B cell (primary cell): Measurements from ENCODE around the gene CHIA. TPM values are rescaled to one million over a fixed set of nuclear protein-coding genes. Genes with fewer than 3 reads are reported as not detected.
"Not testable (repeated sequence)": the region's sequence is repeated elsewhere in the genome, so short reads cannot be mapped to it uniquely, and the experiment has no call there.

Source experiments
- ATAC-seq: fragments of 200-7000 bp; cut with Tn5 transposase; one replicate; pipeline ENCODE4 v1.10.0; 2021; ENCODE audit warnings: low read depth, mild to moderate bottlenecking, moderate number of reproducible peaks, moderate library complexity
- CTCF ChIA-PET: fragments of 350-600 bp; sonication (Branson Sonifier 250); formaldehyde crosslinking; loops from one replicate; lab custom pipeline; 2021; ENCODE audit warnings: antibody characterized with exemption, inconsistent platforms; lab: Charles Lee
- POLR2A ChIA-PET: fragments of 350-600 bp; sonication (Branson Sonifier 250); formaldehyde crosslinking; loops from one replicate; lab custom pipeline; 2021; ENCODE audit warnings: antibody characterized with exemption; lab: Charles Lee
- DNase-seq: peaks from one replicate; pipeline ENCODE4 v3.0.0; 2013
- H2AFZ ChIP-seq: 2 replicates; pipeline ENCODE4 v1.6.1; 2012; ENCODE audit warnings: mild to moderate bottlenecking, low read depth, low read length; ENCODE audit not compliant: insufficient read depth, poor library complexity, severe bottlenecking
- H3K27ac ChIP-seq, 2 donors: 1 replicate in 1 of 2; 2 replicates in 1 of 2; pipeline ENCODE4 v1.5.1; 2012 to 2013; ENCODE audit warnings: low read length in 2 of 2, mild to moderate bottlenecking in 2 of 2, moderate library complexity in 1 of 2
- H3K27me3 ChIP-seq, 4 experiments: fragments of 200-600 bp in 1 of 4; sonication (generic) in 1 of 4; replicated peaks in 1 of 4; 1 replicate in 2 of 4; 2 replicates in 2 of 4; pipeline versions ENCODE4 v1.6.1 to v1.7.0; 2013 to 2016; ENCODE audit warnings: low read length in 3 of 4, mild to moderate bottlenecking in 2 of 4, mixed read lengths in 1 of 4, moderate library complexity in 1 of 4; ENCODE audit not compliant: insufficient read depth in 4 of 4, control insufficient read depth in 3 of 4; ENCODE audit errors: control extremely low read depth in 1 of 4
- H3K36me3 ChIP-seq, 2 experiments: replicated peaks in 1 of 2; 1 replicate in 1 of 2; 2 replicates in 1 of 2; pipeline versions ENCODE4 v1.6.1 to v1.7.1; 2013; ENCODE audit warnings: low read length in 1 of 2; ENCODE audit not compliant: insufficient read depth in 2 of 2, control insufficient read depth in 1 of 2; ENCODE audit errors: control extremely low read depth in 1 of 2, extremely low read depth in 1 of 2
- H3K4me1 ChIP-seq, 2 donors: fragments of 200-600 bp in 1 of 2; sonication (generic) in 1 of 2; 1 replicate in 1 of 2; 2 replicates in 1 of 2; pipeline versions ENCODE4 v1.5.1 to v1.6.1; 2013 to 2017; ENCODE audit warnings: low read length in 2 of 2; ENCODE audit not compliant: control insufficient read depth in 2 of 2, insufficient read depth in 2 of 2
- H3K4me2 ChIP-seq: replicated peaks from 2 replicates; pipeline ENCODE3; 2012; ENCODE audit warnings: mild to moderate bottlenecking, low read depth, low read length; ENCODE audit not compliant: poor library complexity, severe bottlenecking
- H3K4me3 ChIP-seq, 5 experiments: fragments of 200-600 bp in 1 of 5; sonication (generic) in 1 of 5; 1 replicate in 3 of 5; 2 replicates in 2 of 5; pipeline versions ENCODE4 v1.5.1 to v1.7.0; 2011 to 2016; ENCODE audit warnings: low read length in 4 of 5, mild to moderate bottlenecking in 4 of 5, low read depth in 2 of 5, control low read depth in 1 of 5, moderate library complexity in 1 of 5; ENCODE audit not compliant: insufficient read depth in 1 of 5; ENCODE audit errors: control extremely low read depth in 1 of 5, extremely low read depth in 1 of 5
- H3K79me2 ChIP-seq: fragments of 200-600 bp; sonication (generic); one replicate; pipeline ENCODE4 v1.6.0; 2016; ENCODE audit warnings: low read length; ENCODE audit not compliant: control insufficient read depth, insufficient read depth
- H3K9ac ChIP-seq: fragments of 200-600 bp; sonication (generic); 2 replicates; pipeline ENCODE4 v1.6.1; 2017; ENCODE audit warnings: mild to moderate bottlenecking, low read length, moderate library complexity
- H3K9me3 ChIP-seq, 3 donors: one replicate each; pipeline versions ENCODE4 v1.6.1 to v1.7.1; 2013; ENCODE audit warnings: low read length in 2 of 3; ENCODE audit not compliant: control insufficient read depth in 2 of 3, insufficient read depth in 1 of 3; ENCODE audit errors: control extremely low read depth in 1 of 3
- H4K20me1 ChIP-seq: 2 replicates; pipeline ENCODE4 v1.6.0; 2012; ENCODE audit warnings: mild to moderate bottlenecking, low read length; ENCODE audit not compliant: insufficient read depth, control insufficient read depth, poor library complexity, severe bottlenecking
- H3K27ac Mint-ChIP-seq: one replicate; pipeline ENCODE4 v1.8.0; 2021; ENCODE audit warnings: mixed read lengths
- H3K27me3 Mint-ChIP-seq: one replicate; pipeline ENCODE4 v1.8.0; 2021; ENCODE audit warnings: mixed read lengths
- H3K4me1 Mint-ChIP-seq: one replicate; pipeline ENCODE4 v1.8.0; 2021; ENCODE audit warnings: mixed read lengths
- H3K4me3 Mint-ChIP-seq: one replicate; pipeline ENCODE4 v1.8.0; 2021; ENCODE audit warnings: mixed read lengths
- H3K9me3 Mint-ChIP-seq: one replicate; pipeline ENCODE4 v1.8.0; 2022; ENCODE audit warnings: mixed read lengths; ENCODE audit not compliant: insufficient read depth
- CTCF ChIP-seq: fragments of 200-600 bp; IDR thresholded peaks from one replicate; pipeline ENCODE4 v1.8.0; 2022; ENCODE audit warnings: antibody characterized with exemption, mild to moderate bottlenecking
- EZH2 ChIP-seq: IDR thresholded peaks from 2 replicates; pipeline ENCODE4 v1.6.1; 2012; ENCODE audit warnings: borderline replicate concordance, low read depth, mild to moderate bottlenecking, moderate library complexity, low read length; ENCODE audit not compliant: insufficient read depth, poor library complexity, severe bottlenecking
- WGBS: methylation state at CpG from one replicate; pipeline ENCODE4 v1.1.5; 2013; ENCODE audit warnings: missing lambda C conversion rate; ENCODE audit not compliant: insufficient coverage; 5-methylcytosine and 5-hydroxymethylcytosine counted together
- intact Hi-C: fragments of 100-400 bp; cut with micrococcal nuclease; formaldehyde crosslinking; loops from one replicate; pipeline ENCODE4 v1.10.0; 2022
- polyA plus RNA-seq: library from polyadenylated mRNA; depleted of rRNA; stranded (reverse); fragments of >200 nt; gene quantifications from 2 replicates; pipeline ENCODE4 v1.2.3, GENCODE V29; 2012
- total RNA-seq, 2 donors: library from RNA; stranded (reverse); fragments of 120-200 nt in 1 of 2; gene quantifications; 1 replicate in 1 of 2; 2 replicates in 1 of 2; pipeline versions ENCODE4 v1.2.3 to v1.2.4, GENCODE V29; 2013 to 2022

Gene CHIA
- total and polyA plus RNA-seq, 2 donors (not counting 1 experiment from before 2014, with no cell fraction given) = not detected

DNA sequence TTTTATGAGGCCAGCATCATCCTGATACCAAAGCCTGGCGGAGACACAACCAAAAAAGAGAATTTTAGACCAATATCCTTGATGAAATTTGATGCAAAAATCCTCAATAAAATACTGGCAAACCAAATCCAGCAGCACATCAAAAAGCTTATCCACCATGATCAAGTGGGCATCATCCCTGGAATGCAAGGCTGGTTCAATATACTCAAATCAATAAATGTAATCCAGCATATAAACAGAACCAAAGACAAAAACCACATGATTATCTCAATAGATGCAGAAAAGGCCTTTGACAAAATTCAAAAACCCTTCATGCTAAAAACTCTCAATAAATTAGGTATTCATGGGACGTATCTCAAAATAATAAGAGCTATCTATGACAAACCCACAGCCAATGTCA lies 48.2 kb downstream of the CHIA start:
- DNase-seq, H3K4me3 Mint-ChIP-seq, H2AFZ ChIP-seq, CTCF ChIA-PET, H3K4me3 ChIP-seq, POLR2A ChIA-PET, H3K9me3 ChIP-seq, H3K27ac Mint-ChIP-seq, H4K20me1 ChIP-seq, H3K27me3 ChIP-seq, H3K4me1 Mint-ChIP-seq, H3K36me3 ChIP-seq, H3K9ac ChIP-seq, intact Hi-C loops, H3K4me2 ChIP-seq, H3K4me1 ChIP-seq, H3K79me2 ChIP-seq, ATAC-seq, H3K27ac ChIP-seq, H3K9me3 Mint-ChIP-seq, H3K27me3 Mint-ChIP-seq: not testable (repeated sequence)
- no CpG with 5 or more reads among the region's 2 CpGs for WGBS

GRCh38 chr1:111346089-111346885 lies 55.6 kb downstream of the CHIA start:
- H3K4me3 ChIP-seq = peak overlapping the region; percentile 9 to 75 (median 66)

More at GRCh38 chr1:111346089-111346885, 55.6 kb downstream of the CHIA start:
- DNase-seq (peak; percentile 98), ATAC-seq (peak; percentile 85)
- Mint-ChIP-seq H3K4me1 (peaks cover 16% of the 10 kb centered on the region), H3K27me3 (no peaks in the 10 kb centered on the region), H3K27ac (peak overlapping the region; percentile 95), H3K9me3 (no peaks in the 10 kb centered on the region), H3K4me3 (peak overlapping the region; percentile 97)
- intact Hi-C loops = loop anchor here (1.0 to 10.0 kb wide), 6 partner anchors 61 to 561 kb away; partner anchors contain the start of genes CEPT1 and DRAM2
- Histone ChIP-seq H3K79me2 (no peaks in the 10 kb centered on the region), H4K20me1 (no peaks in the 10 kb centered on the region), H3K9me3 (no peaks in the 10 kb centered on the region), H3K4me1 (peaks cover 9 to 16% of the 10 kb centered on the region in 2 donors), H3K4me2 (peak overlapping the region; percentile 79), H3K36me3 (no peaks in the 10 kb centered on the region), H2AFZ (peak overlapping the region; percentile 75), H3K27ac (peak overlapping the region; percentile 71 to 78), H3K9ac (peak overlapping the region; percentile 66), H3K27me3 (no peaks in the 10 kb centered on the region)
- TF ChIP-seq CTCF (no peak), EZH2 (no peak)
- POLR2A ChIA-PET = interaction anchor here (0.6 to 1.4 kb wide), 6 partner anchors 131 to 559 kb away, joined by 3 to 9 read pairs (median 3); partner anchors contain the start of gene DRAM2
- 7% methylated on average over 41 of the region's 45 CpGs for WGBS
- CTCF ChIA-PET = interaction anchor here (0.6 to 2.9 kb wide), 11 partner anchors 12 to 689 kb away, joined by 3 to 14 read pairs (median 4); no protein-coding TSS in a partner anchor
